ENCODE data around the gene CD163L1.

DNA sequence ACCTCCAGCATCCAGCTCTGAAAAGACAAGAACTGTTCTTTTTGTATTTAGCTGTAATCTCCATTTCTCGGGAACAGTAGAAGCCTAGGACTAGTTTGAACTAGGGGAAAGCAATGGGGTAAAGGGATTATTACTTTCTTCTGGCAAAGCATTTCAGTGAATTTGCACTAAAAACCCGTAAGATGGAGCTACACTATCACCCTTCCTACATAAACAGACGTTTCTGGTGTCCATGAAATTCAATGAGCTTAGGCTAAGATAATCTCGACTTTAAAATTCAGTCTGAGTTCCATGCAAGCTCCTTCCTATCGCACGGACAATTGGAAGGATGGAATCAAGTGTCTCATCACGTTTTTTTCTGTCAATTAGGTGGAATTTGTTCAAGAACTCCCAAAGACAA lies 116.0 kb downstream of the CD163L1 start:
- TF ChIP-seq, protein P1, sequence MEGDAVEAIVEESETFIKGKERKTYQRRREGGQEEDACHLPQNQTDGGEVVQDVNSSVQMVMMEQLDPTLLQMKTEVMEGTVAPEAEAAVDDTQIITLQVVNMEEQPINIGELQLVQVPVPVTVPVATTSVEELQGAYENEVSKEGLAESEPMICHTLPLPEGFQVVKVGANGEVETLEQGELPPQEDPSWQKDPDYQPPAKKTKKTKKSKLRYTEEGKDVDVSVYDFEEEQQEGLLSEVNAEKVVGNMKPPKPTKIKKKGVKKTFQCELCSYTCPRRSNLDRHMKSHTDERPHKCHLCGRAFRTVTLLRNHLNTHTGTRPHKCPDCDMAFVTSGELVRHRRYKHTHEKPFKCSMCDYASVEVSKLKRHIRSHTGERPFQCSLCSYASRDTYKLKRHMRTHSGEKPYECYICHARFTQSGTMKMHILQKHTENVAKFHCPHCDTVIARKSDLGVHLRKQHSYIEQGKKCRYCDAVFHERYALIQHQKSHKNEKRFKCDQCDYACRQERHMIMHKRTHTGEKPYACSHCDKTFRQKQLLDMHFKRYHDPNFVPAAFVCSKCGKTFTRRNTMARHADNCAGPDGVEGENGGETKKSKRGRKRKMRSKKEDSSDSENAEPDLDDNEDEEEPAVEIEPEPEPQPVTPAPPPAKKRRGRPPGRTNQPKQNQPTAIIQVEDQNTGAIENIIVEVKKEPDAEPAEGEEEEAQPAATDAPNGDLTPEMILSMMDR (IDR thresholded peaks at IDR 0.05), result no peak
- no peak for TF ChIP-seq ZFX (IDR thresholded peaks at IDR 0.05; ENCODE audit: borderline replicate concordance)

Measured in 22Rv1 (cell line).